Prostate gland (tissue), 2 donors: Measurements from ENCODE around the gene HMOX1. TPM values are rescaled to one million over a fixed set of nuclear protein-coding genes. Genes with fewer than 3 reads are reported as not detected.

ENCODE experiments used
- DNase-seq: peaks from one replicate; pipeline ENCODE4 v3.0.0-alpha.2; 2019; ENCODE audit warnings: low spot score
- H3K27ac ChIP-seq, 2 donors: fragments of 200-600 bp; sonication (generic); 2 replicates each; pipeline ENCODE4 v1.5.1; 2017 to 2019
- H3K27me3 ChIP-seq: fragments of 200-600 bp; sonication (generic); replicated peaks from 2 replicates; pipeline ENCODE4 v1.5.1; 2019; ENCODE audit not compliant: insufficient read depth
- H3K36me3 ChIP-seq, 2 donors: fragments of 200-600 bp; sonication (generic); 1 replicate in 1 of 2; 2 replicates in 1 of 2; pipeline versions ENCODE4 v1.5.1 to v1.8.1; 2017 to 2019
- H3K4me1 ChIP-seq: fragments of 200-600 bp; sonication (generic); replicated peaks from 2 replicates; pipeline ENCODE4 v1.5.1; 2019
- H3K4me3 ChIP-seq, 2 donors: fragments of 200-600 bp; sonication (generic); 2 replicates each; pipeline ENCODE4 v1.5.1; 2017 to 2019
- H3K9me3 ChIP-seq: fragments of 200-600 bp; sonication (generic); 2 replicates; pipeline ENCODE4 v1.5.1; 2017
- CTCF ChIP-seq, 4 experiments: fragments of 200-600 bp in 2 of 4; fragments of 450-650 bp in 2 of 4; sonication (generic) in 2 of 4; IDR thresholded peaks; 1 replicate in 3 of 4; 2 replicates in 1 of 4; pipeline ENCODE4 v1.5.1; 2016 to 2019; ENCODE audit warnings: antibody characterized with exemption in 4 of 4, mild to moderate bottlenecking in 2 of 4, moderate library complexity in 2 of 4
- POLR2A ChIP-seq: fragments of 450-650 bp; IDR thresholded peaks from one replicate; pipeline ENCODE4 v1.6.1; 2016; ENCODE audit warnings: antibody characterized with exemption, mild to moderate bottlenecking
- POLR2AphosphoS5 ChIP-seq: sonication (generic); formaldehyde crosslinking; IDR thresholded peaks from one replicate; pipeline ENCODE4 v1.6.1; 2017; ENCODE audit warnings: antibody characterized with exemption
- WGBS: methylation state at CpG from one replicate; pipeline ENCODE4 v1.1.5; 2018; 5-methylcytosine and 5-hydroxymethylcytosine counted together
- intact Hi-C: fragments of 100-400 bp; cut with DNase I; formaldehyde crosslinking; loops from one replicate; pipeline ENCODE4 v1.14.2; 2022
- total RNA-seq, 2 donors: library from RNA; depleted of rRNA; stranded (reverse); fragments of >200 nt; gene quantifications; one replicate each; pipeline ENCODE4 v1.1.0, GENCODE V29; 2016

Gene HMOX1
- total RNA-seq, 2 donors from 2014 or later = 3.5 to 31.5 TPM

- Histone ChIP-seq H3K4me1 (no peaks in the 10 kb centered on the region), H3K27me3 (no peaks in the 10 kb centered on the region), H3K36me3 (no peaks in the 10 kb centered on the region), H3K9me3 (no peaks in the 10 kb centered on the region), H3K27ac (no peak overlapping the region), H3K4me3 (no peak overlapping the region)
- DNase-seq = no peak
- no peak for TF ChIP-seq POLR2A
- no peak for TF ChIP-seq CTCF (IDR thresholded peaks at IDR 0.05)
- no peak for TF ChIP-seq POLR2AphosphoS5
- WGBS = 70% methylated on average over 13 of the region's 13 CpGs
- intact Hi-C loops = no loop called here
Measured at GRCh38 chr22:35397095-35397904, 16.4 kb downstream of the HMOX1 start.

GRCh38 chr22:35398591-35398973 lies 17.7 kb downstream of the HMOX1 start:
- Histone ChIP-seq H3K27me3 (no peaks in the 10 kb centered on the region), H3K4me1 (no peaks in the 10 kb centered on the region), H3K4me3 (no peak overlapping the region), H3K9me3 (no peaks in the 10 kb centered on the region), H3K36me3 (no peaks in the 10 kb centered on the region), H3K27ac (no peak overlapping the region)
- 99% methylated on average over 4 of the region's 4 CpGs for WGBS
- DNase-seq = no peak
- TF ChIP-seq CTCF (IDR thresholded peaks at IDR 0.05) (no peak), POLR2A (no peak), POLR2AphosphoS5 (no peak)
- intact Hi-C loops = no loop called here

GRCh38 chr22:35399114-35399677 lies 18.3 kb downstream of the HMOX1 start:
- DNase-seq = no peak
- Histone ChIP-seq H3K36me3 (no peaks in the 10 kb centered on the region), H3K27ac (peak overlapping the region in 1 of 2 donors; percentile 54), H3K4me1 (no peaks in the 10 kb centered on the region), H3K9me3 (no peaks in the 10 kb centered on the region), H3K4me3 (peak overlapping the region; percentile 60 to 72), H3K27me3 (no peaks in the 10 kb centered on the region)
- TF ChIP-seq POLR2A (no peak), CTCF (IDR thresholded peaks at IDR 0.05) (no peak), POLR2AphosphoS5 (no peak)
- 76% methylated on average over 24 of the region's 24 CpGs for WGBS
- intact Hi-C loops = no loop called here

- WGBS = 2% methylated on average over 62 of the region's 64 CpGs
- H3K4me1 ChIP-seq = no peaks in the 10 kb centered on the region
- H3K4me3 ChIP-seq = peak within 1 kb of the TSS; percentile 60 to 72
- intact Hi-C loops = no loop called here
- H3K36me3 ChIP-seq = no peaks in the 10 kb centered on the region
- H3K27ac ChIP-seq = peak within 1 kb of the TSS; percentile 18 to 54
- peak; percentile 97 for DNase-seq
- H3K27me3 ChIP-seq = no peaks in the 10 kb centered on the region
- no peaks in the 10 kb centered on the region for H3K9me3 ChIP-seq
- TF ChIP-seq POLR2AphosphoS5 (peak; percentile 96), CTCF (IDR thresholded peaks at IDR 0.05) (peak in 1 of 4 experiments; percentile 13), POLR2A (no peak)
Measured at GRCh38 chr22:35399678-35400500, 19.0 kb downstream of the HMOX1 start, which contains the start of gene MCM5. Gene MCM5 (plus strand): TSS chr22:35400140. CDS start chr22:35400439, 299 bp downstream.
